Hepatocyte (in vitro differentiated cells): ENCODE measurements around the gene TANC1. TPM values are rescaled to one million over a fixed set of nuclear protein-coding genes. Genes with fewer than 3 reads are reported as not detected.

Experiments
- DNase-seq: peaks from one replicate; pipeline ENCODE4 v3.0.0-alpha.2; 2016; ENCODE audit warnings: low spot score
- H2AFZ ChIP-seq: fragments of 200-600 bp; sonication (generic); 2 replicates; pipeline ENCODE4 v1.6.0; 2016; ENCODE audit warnings: antibody characterized with exemption, mild to moderate bottlenecking
- H3K27ac ChIP-seq: fragments of 200-600 bp; sonication (generic); 2 replicates; pipeline ENCODE4 v1.5.1; 2016; ENCODE audit warnings: mild to moderate bottlenecking
- H3K27me3 ChIP-seq: fragments of 200-600 bp; sonication (generic); 2 replicates; pipeline ENCODE4 v1.6.1; 2016
- H3K36me3 ChIP-seq: fragments of 200-600 bp; sonication (generic); replicated peaks from 2 replicates; pipeline ENCODE4 v1.5.1; 2016; ENCODE audit warnings: low read depth; ENCODE audit not compliant: insufficient read depth
- H3K4me1 ChIP-seq: fragments of 200-600 bp; sonication (generic); 2 replicates; pipeline ENCODE4 v1.5.1; 2016; ENCODE audit warnings: mild to moderate bottlenecking, moderate library complexity; ENCODE audit not compliant: insufficient read depth
- H3K4me2 ChIP-seq: fragments of 200-600 bp; sonication (generic); 2 replicates; pipeline ENCODE4 v1.6.0; 2016
- H3K4me3 ChIP-seq: fragments of 200-600 bp; sonication (generic); 2 replicates; pipeline ENCODE4 v1.5.1; 2016; ENCODE audit warnings: mild to moderate bottlenecking
- H3K79me2 ChIP-seq: fragments of 200-600 bp; sonication (generic); 2 replicates; pipeline ENCODE4 v1.6.0; 2017; ENCODE audit warnings: mild to moderate bottlenecking
- H3K9me2 ChIP-seq: fragments of 200-600 bp; sonication (generic); replicated peaks from 2 replicates; pipeline ENCODE4 v1.6.0; 2017; ENCODE audit warnings: mild to moderate bottlenecking; ENCODE audit not compliant: insufficient read depth
- H3K9me3 ChIP-seq: fragments of 200-600 bp; sonication (generic); 2 replicates; pipeline ENCODE4 v1.5.1; 2016; ENCODE audit warnings: low read depth, mild to moderate bottlenecking
- H4K20me1 ChIP-seq: fragments of 200-600 bp; sonication (generic); 2 replicates; pipeline ENCODE4 v1.6.0; 2016; ENCODE audit warnings: mild to moderate bottlenecking; ENCODE audit not compliant: insufficient read depth, poor library complexity, severe bottlenecking
- EZH2 ChIP-seq: fragments of 200-600 bp; sonication (generic); IDR thresholded peaks from 2 replicates; pipeline ENCODE4 v1.6.1; 2016; ENCODE audit warnings: antibody characterized with exemption, mild to moderate bottlenecking, borderline replicate concordance
- EZH2phosphoT487 ChIP-seq: fragments of 200-600 bp; sonication (generic); IDR thresholded peaks from one replicate; pipeline ENCODE4 v1.6.1; 2018; ENCODE audit warnings: antibody characterized with exemption, mild to moderate bottlenecking, low read depth, moderate library complexity; ENCODE audit not compliant: unreplicated experiment, severe bottlenecking
- WGBS: methylation state at CpG from one replicate; pipeline ENCODE4 v1.1.6; 2016; ENCODE audit warnings: low lambda C conversion rate; ENCODE audit errors: missing lambda C conversion rate; 5-methylcytosine and 5-hydroxymethylcytosine counted together
- polyA plus RNA-seq: library from polyadenylated mRNA; unstranded; fragments of >200 nt; fragmentation: Nextera tagmentation; extraction: Ambion mirVana; gene quantifications from 2 replicates; pipeline ENCODE4 v1.2.1, GENCODE V29; 2016
- total RNA-seq: library from RNA; depleted of rRNA; stranded (reverse); fragments of >200 nt; gene quantifications from 2 replicates; pipeline ENCODE4 v1.2.3, GENCODE V29; 2014
- TF ChIP-seq, protein P1 (sequence below): fragments of 200-600 bp; sonication (generic); IDR thresholded peaks from 2 replicates; pipeline ENCODE4 v1.5.1; 2016; ENCODE audit warnings: antibody characterized with exemption, mild to moderate bottlenecking; ENCODE audit not compliant: poor library complexity

Gene TANC1
- total and polyA plus RNA-seq, 2 experiments from 2014 or later: 8.3 to 18.5 TPM

DNA sequence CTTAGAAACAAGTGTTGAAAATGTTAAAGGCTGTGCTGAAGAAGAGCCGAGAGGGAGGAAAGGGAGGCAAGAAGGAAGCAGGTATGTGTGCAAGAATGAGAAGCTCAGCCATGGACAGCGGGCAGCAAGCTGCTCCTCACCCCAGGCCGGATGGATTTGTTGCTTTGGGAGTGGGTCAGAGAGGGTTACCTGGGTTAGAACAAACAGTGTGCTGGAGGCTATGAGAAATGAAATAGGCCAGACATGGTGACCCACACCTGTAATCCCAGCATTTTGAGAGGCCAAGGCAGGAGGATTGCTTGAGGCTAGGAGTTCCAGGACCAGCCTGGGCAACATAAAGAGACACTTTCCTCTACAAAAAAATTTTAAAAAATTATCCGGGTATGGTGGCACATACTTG, 97.5 kb downstream of the TANC1 start:
- Histone ChIP-seq H3K4me2 (no peak overlapping the region), H2AFZ (no peak overlapping the region), H3K4me3 (no peak overlapping the region), H3K79me2 (peaks cover 29% of the 10 kb centered on the region), H3K27me3 (no peaks in the 10 kb centered on the region), H3K4me1 (peaks cover 32% of the 10 kb centered on the region), H4K20me1 (no peaks in the 10 kb centered on the region), H3K27ac (peak overlapping the region; percentile 41), H3K9me3 (no peaks in the 10 kb centered on the region), H3K9me2 (no peaks in the 10 kb centered on the region), H3K36me3 (no peaks in the 10 kb centered on the region)
- DNase-seq: no peak
- TF ChIP-seq EZH2phosphoT487 (no peak), EZH2 (no peak)
- TF ChIP-seq, protein P1, sequence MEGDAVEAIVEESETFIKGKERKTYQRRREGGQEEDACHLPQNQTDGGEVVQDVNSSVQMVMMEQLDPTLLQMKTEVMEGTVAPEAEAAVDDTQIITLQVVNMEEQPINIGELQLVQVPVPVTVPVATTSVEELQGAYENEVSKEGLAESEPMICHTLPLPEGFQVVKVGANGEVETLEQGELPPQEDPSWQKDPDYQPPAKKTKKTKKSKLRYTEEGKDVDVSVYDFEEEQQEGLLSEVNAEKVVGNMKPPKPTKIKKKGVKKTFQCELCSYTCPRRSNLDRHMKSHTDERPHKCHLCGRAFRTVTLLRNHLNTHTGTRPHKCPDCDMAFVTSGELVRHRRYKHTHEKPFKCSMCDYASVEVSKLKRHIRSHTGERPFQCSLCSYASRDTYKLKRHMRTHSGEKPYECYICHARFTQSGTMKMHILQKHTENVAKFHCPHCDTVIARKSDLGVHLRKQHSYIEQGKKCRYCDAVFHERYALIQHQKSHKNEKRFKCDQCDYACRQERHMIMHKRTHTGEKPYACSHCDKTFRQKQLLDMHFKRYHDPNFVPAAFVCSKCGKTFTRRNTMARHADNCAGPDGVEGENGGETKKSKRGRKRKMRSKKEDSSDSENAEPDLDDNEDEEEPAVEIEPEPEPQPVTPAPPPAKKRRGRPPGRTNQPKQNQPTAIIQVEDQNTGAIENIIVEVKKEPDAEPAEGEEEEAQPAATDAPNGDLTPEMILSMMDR: no peak
- 71% methylated on average over 4 of the region's 4 CpGs for WGBS

DNA sequence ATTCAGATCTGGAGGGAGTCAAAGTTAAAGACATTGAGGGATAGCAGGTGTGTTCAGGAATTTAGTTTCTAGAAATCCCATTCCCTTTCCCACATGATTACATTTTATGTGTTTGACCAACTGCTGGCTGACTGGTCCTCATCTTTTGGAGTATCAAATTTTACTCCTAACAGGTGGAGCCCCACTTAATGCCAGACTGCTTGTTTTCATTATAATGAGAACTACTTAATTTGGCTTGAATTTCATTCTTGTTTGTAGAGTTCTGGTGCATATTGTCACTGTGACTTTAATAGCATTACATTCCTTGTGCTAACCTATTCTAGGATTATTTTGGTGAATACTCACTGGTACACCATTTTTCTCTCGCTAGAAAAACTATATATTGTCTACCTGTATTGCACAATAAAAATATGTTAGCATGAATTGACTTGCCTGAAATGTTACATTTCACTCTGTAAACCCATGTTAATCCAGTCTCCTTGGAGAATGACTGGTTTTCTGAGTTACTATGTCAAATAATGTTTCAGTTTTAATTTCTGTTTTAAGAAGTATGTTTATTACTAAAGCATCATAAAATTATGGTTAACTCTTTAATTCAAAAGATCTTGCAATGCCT, 98.2 kb downstream of the TANC1 start:
- no peak for DNase-seq
- Histone ChIP-seq H4K20me1 (no peaks in the 10 kb centered on the region), H3K4me2 (no peak overlapping the region), H3K27ac (no peak overlapping the region), H3K27me3 (no peaks in the 10 kb centered on the region), H3K79me2 (peaks cover 22% of the 10 kb centered on the region), H3K9me3 (no peaks in the 10 kb centered on the region), H3K4me3 (no peak overlapping the region), H3K9me2 (no peaks in the 10 kb centered on the region), H3K36me3 (no peaks in the 10 kb centered on the region), H2AFZ (no peak overlapping the region), H3K4me1 (peaks cover 32% of the 10 kb centered on the region)
- WGBS: 70% methylated on average over 1 of the region's 1 CpG
- TF ChIP-seq EZH2phosphoT487 (no peak), EZH2 (no peak)
- TF ChIP-seq, protein P1: no peak

DNA sequence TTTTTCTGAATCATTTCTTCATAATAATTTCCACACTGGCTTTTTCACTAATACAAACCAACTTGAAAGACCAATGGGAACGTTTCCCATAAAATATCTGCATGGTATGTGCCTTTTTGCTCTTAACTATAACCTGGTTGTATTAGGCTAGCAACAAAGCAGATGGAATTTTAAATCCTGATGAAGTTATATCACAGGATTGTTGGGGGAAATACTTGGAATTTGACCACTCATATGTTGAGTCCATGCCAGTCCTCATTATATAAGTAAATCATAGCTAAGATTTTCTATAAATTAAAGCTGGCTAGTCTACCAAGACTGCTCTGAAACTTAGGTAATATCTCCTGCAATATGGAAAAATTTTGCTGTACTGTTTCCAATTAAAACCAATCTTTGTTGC, 99.5 kb downstream of the TANC1 start:
- no peak for DNase-seq
- H2AFZ ChIP-seq: no peak overlapping the region
- no peak overlapping the region for H3K4me2 ChIP-seq
- no peaks in the 10 kb centered on the region for H3K36me3 ChIP-seq
- peaks cover 15% of the 10 kb centered on the region for H3K79me2 ChIP-seq
- H3K4me1 ChIP-seq: peaks cover 32% of the 10 kb centered on the region
- H3K9me2 ChIP-seq: no peaks in the 10 kb centered on the region
- H3K9me3 ChIP-seq: no peaks in the 10 kb centered on the region
- TF ChIP-seq, protein P1: no peak
- TF ChIP-seq EZH2: no peak
- no peak for TF ChIP-seq EZH2phosphoT487
- no peaks in the 10 kb centered on the region for H3K27me3 ChIP-seq
- H3K27ac ChIP-seq: no peak overlapping the region
- no peak overlapping the region for H3K4me3 ChIP-seq
- H4K20me1 ChIP-seq: no peaks in the 10 kb centered on the region
- WGBS: 87% methylated on average over 1 of the region's 1 CpG
